ENCODE results near the gene ULK4. TPM values are rescaled to one million over a fixed set of nuclear protein-coding genes. Genes with fewer than 3 reads are reported as not detected.

Gene ULK4
- total and polyA plus RNA-seq, 2 of the 8 experiments (the other 6 are each of a cell fraction or from before 2014, with no cell fraction given): 3.0 to 10.8 TPM

GRCh38 chr3:41872157-41872556 lies 89.7 kb downstream of the ULK4 start:
- no peak for DNase-seq (ENCODE audit: low read depth in 1 of 2, low spot score in 2 of 2)
- no peak overlapping the region for H3K4me2 ChIP-seq (ENCODE audit: insufficient read depth in 1 of 2, low read depth in 2 of 2, low read length in 2 of 2)
- H3K4me1 ChIP-seq (replicated peaks in 1 of 4; ENCODE audit: control insufficient read depth in 3 of 4, insufficient read depth in 4 of 4, low read length in 3 of 4): no peaks in the 10 kb centered on the region
- no peaks in the 10 kb centered on the region for H4K20me1 ChIP-seq (replicated peaks in 1 of 2; ENCODE audit: control insufficient read depth in 1 of 2, insufficient read depth in 2 of 2, low read length in 2 of 2)
- no peak overlapping the region for H2BK5ac ChIP-seq (ENCODE audit: low read depth, low read length)
- no peak overlapping the region for H3K4ac ChIP-seq (replicated peaks; ENCODE audit: insufficient read length, low read depth, low read length)
- no peaks in the 10 kb centered on the region for H3K79me2 ChIP-seq (ENCODE audit: control insufficient read depth in 1 of 2, insufficient read depth in 2 of 2, low read length in 2 of 2)
- no peak overlapping the region for H2BK120ac ChIP-seq (replicated peaks; ENCODE audit: low read depth, low read length)
- H2BK20ac ChIP-seq (ENCODE audit: low read length): no peak overlapping the region
- WGBS, 2 experiments (ENCODE audit: extremely low coverage in 1 of 2, insufficient coverage in 1 of 2, insufficient read length in 1 of 2, insufficient replicate concordance in 2 of 2, low coverage in 1 of 2, low lambda C conversion rate in 2 of 2, missing lambda C conversion rate in 1 of 2): 82% methylated on average over 1 of the region's 1 CpG; no CpG with 5 or more reads in 1 of the 2 experiments
- H3K23me2 ChIP-seq (ENCODE audit: low read depth, low read length): no peaks in the 10 kb centered on the region
- H3K18ac ChIP-seq (ENCODE audit: extremely low read depth, low read length): no peak overlapping the region
- H2AFZ ChIP-seq (ENCODE audit: low read length): no peak overlapping the region
- no peak overlapping the region for H3K23ac ChIP-seq (ENCODE audit: insufficient read length)
- H4K91ac ChIP-seq (replicated peaks; ENCODE audit: insufficient read length, low read length): no peak overlapping the region
- no peak overlapping the region for H2AK5ac ChIP-seq (ENCODE audit: low read depth, low read length)
- no peaks in the 10 kb centered on the region for H3K79me1 ChIP-seq (ENCODE audit: low read depth, low read length)
- H3K56ac ChIP-seq (replicated peaks; ENCODE audit: insufficient read length, low read depth, low read length): no peak overlapping the region
- H4K8ac ChIP-seq (ENCODE audit: extremely low read depth, insufficient read depth, low read length): no peak overlapping the region
- POLR2A ChIA-PET (ENCODE audit: partially characterized antibody): no interaction called here
- no peaks in the 10 kb centered on the region; a peak in 1 of 8 replicates for H3K36me3 ChIP-seq (ENCODE audit: control insufficient read depth in 2 of 4, insufficient read depth in 4 of 4, low read length in 3 of 4)
- no peak overlapping the region for H3K14ac ChIP-seq (ENCODE audit: insufficient read length)
- no peak overlapping the region for H3K27ac ChIP-seq (ENCODE audit: low read depth, low read length)
- FAIRE-seq: no peak
- no peaks in the 10 kb centered on the region for H3K27me3 ChIP-seq (replicated peaks in 1 of 4; ENCODE audit: control insufficient read depth in 3 of 4, extremely low read depth in 1 of 4, insufficient read depth in 3 of 4, low read length in 3 of 4)
- H2BK15ac ChIP-seq (ENCODE audit: low read length): no peak overlapping the region
- CTCF ChIA-PET (ENCODE audit: partially characterized antibody): interaction anchor here (0.7 to 1.9 kb wide), 3 partner anchors 9 to 178 kb away, joined by 3 to 9 read pairs (median 3); no protein-coding TSS in a partner anchor
- H2BK12ac ChIP-seq (ENCODE audit: low read depth, low read length): no peak overlapping the region
- H4K5ac ChIP-seq (ENCODE audit: insufficient read length, low read depth, low read length): no peak overlapping the region
- H3K4me3 ChIP-seq (ENCODE audit: extremely low read depth in 1 of 4, insufficient read depth in 2 of 4, low read depth in 3 of 4, low read length in 4 of 4): no peak overlapping the region
- H3K9me3 ChIP-seq (ENCODE audit: insufficient read depth in 2 of 2, low read depth in 1 of 2, low read length in 1 of 2): no peaks in the 10 kb centered on the region
- H3K9ac ChIP-seq (replicated peaks in 1 of 4; ENCODE audit: extremely low read depth in 1 of 4, low read depth in 3 of 4, low read length in 3 of 4): no peak overlapping the region
- TF ChIP-seq MAFK (IDR thresholded peaks at IDR 0.05; ENCODE audit: low read depth, low read length): no peak
- TF ChIP-seq FOSL1 (IDR thresholded peaks at IDR 0.05; ENCODE audit: insufficient read depth, low read depth, low read length): no peak
- TF ChIP-seq JUND (IDR thresholded peaks at IDR 0.05; ENCODE audit: low read length): no peak
- no peak for TF ChIP-seq CREB1 (IDR thresholded peaks at IDR 0.05)
- no peak for TF ChIP-seq TAF1 (IDR thresholded peaks at IDR 0.05; ENCODE audit: low read depth, low read length)
- TF ChIP-seq SP4 (IDR thresholded peaks at IDR 0.05; ENCODE audit: low read length): no peak
- TF ChIP-seq SRF (IDR thresholded peaks at IDR 0.05; ENCODE audit: low read depth, low read length): no peak
- TF ChIP-seq RBBP5 (IDR thresholded peaks at IDR 0.05; ENCODE audit: borderline replicate concordance, low read depth, low read length): no peak
- no peak for TF ChIP-seq ZNF274 (IDR thresholded peaks at IDR 0.05; ENCODE audit: borderline replicate concordance, extremely low read depth, low read length)
- no peak for TF ChIP-seq CHD2 (IDR thresholded peaks at IDR 0.05; ENCODE audit: low read length)
- TF ChIP-seq CEBPB (IDR thresholded peaks at IDR 0.05; ENCODE audit: low read depth, low read length): no peak
- TF ChIP-seq USF2 (IDR thresholded peaks at IDR 0.05; ENCODE audit: low read length): no peak
- TF ChIP-seq CBX5 (IDR thresholded peaks at IDR 0.05; ENCODE audit: low read depth, low read length): no peak
- no peak for TF ChIP-seq MAX (IDR thresholded peaks at IDR 0.05)
- TF ChIP-seq SP2 (IDR thresholded peaks at IDR 0.05; ENCODE audit: low read length): no peak

All from H1 (cell line).